ENCODE measurements around the gene HIF1A.

DNA sequence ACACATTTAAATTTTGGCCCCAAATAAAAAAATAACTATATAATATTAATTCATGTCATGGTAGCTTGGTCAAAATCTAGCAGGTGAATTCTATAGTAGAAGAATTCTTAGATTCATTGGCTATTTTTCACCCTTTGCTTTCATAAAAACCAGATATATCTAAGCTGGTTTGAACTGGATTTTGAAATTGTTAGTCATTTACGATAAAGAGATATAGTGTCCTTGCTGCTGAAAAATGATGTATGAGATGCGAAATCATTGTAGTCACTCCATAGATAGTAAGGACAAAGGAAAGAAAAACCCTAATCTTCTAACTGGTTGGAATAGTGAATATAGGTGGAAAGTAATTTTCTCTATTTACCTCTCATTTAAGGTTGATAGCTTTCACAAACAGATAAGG, 12.2 kb upstream of the HIF1A start:
- TF ChIP-seq, protein P1, sequence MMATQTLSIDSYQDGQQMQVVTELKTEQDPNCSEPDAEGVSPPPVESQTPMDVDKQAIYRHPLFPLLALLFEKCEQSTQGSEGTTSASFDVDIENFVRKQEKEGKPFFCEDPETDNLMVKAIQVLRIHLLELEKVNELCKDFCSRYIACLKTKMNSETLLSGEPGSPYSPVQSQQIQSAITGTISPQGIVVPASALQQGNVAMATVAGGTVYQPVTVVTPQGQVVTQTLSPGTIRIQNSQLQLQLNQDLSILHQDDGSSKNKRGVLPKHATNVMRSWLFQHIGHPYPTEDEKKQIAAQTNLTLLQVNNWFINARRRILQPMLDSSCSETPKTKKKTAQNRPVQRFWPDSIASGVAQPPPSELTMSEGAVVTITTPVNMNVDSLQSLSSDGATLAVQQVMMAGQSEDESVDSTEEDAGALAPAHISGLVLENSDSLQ (IDR thresholded peaks at IDR 0.05) = no peak
- TF ChIP-seq SP1 (IDR thresholded peaks at IDR 0.05) (no peak), NFRKB (IDR thresholded peaks at IDR 0.05) (no peak), SUZ12 (IDR thresholded peaks at IDR 0.05) (no peak), ZNF384 (IDR thresholded peaks at IDR 0.05) (no peak), FOXA1 (IDR thresholded peaks at IDR 0.05) (no peak), LEF1 (IDR thresholded peaks at IDR 0.05; ENCODE audit: borderline replicate concordance) (no peak), FOXK2 (IDR thresholded peaks at IDR 0.05) (no peak), FOXM1 (IDR thresholded peaks at IDR 0.05; ENCODE audit: borderline replicate concordance) (no peak)

Data from HEK293T (cell line).